Activated CD8-positive, alpha-beta memory T cell treated with anti-CD3 and anti-CD28 coated beads for 24 hours (primary cell): ENCODE results near the gene ARHGEF16.

Experiments used
- DNase-seq: peaks from one replicate; pipeline ENCODE4 v3.0.0-alpha.2; 2020

The ARHGEF16 gene

DNA sequence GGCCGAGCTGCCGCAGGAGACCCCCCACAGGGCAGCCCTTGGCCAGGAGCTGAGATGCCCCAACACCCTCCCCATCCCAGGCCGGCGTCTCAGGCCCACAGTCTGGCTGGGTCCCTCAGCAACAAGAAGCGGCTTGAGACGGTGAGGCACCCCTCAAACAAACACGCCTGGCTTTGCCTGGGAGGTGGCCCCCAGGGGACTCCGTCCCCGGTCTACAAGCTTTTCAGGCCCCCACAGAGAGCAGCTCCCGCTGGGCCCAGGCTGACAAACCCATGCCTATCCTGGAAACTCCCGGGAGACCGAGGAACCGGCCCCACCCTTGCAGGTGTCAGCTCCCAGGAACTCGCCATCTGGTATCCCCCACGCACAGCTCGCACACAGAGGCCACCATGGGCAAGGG lies 67.0 kb downstream of the ARHGEF16 start:
- no peak for DNase-seq

GRCh38 chr1:3522112-3522511 lies 67.6 kb downstream of the ARHGEF16 start:
- DNase-seq, result no peak

DNA sequence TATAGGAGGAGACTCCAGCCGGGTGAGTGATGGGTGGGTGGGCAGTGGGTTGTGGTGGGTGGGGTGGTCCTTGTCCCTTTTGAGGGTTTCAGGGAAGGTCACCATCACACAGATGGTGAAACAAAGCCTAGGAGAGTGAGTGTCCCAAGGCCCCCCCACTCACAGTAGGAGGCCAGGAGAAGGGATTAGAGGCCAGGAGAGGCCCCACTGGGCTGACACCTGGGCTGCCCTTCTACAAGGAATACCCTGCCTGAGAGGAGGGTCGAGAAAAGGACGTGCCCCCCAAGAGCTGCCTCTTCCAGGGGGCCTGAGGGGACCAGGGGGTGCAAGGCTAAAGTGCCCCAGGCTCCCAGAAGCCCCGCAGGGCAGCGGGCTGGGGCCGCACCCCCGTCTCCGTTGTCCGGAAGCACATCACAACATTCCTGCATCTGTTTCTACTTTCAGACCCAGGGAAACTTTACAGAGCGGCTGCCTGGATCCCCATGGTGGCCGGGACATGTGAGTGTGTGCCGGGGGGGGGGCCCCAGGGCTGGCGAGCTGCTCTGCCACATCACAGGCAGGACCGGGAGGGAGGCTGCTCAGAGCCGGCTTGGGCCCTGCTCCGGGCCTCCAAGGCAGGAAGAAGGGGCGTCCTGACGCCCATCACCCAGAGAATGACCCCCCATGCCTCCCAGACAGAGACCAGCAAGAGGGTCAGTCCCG lies 68.2 kb downstream of the ARHGEF16 start:
- no peak for DNase-seq

DNA sequence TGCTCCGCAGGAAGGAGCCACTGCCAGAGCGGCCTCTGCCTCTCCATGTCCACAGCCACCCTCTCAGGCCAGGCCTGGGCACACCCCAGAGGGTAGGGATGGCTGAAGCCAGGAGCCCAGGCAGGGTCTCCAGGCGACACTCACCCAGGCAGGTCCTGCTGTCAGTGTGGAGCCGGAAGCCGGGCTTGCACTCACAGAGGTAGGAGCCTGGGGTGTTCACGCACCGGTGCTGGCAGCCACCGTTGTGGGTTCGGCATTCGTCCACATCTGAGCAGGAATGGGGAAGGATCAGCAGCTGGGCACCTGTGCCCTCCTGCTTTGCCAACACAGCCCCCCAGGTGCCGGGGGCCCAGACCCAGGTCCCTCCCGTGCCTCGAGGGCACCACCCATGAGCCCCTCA lies 69.5 kb downstream of the ARHGEF16 start:
- DNase-seq, result no peak

GRCh38 chr1:3524556-3525203 lies 70.2 kb downstream of the ARHGEF16 start:
- no peak for DNase-seq

GRCh38 chr1:3525551-3526482 lies 71.4 kb downstream of the ARHGEF16 start:
- DNase-seq, result no peak

GRCh38 chr1:3527774-3528173 lies 73.3 kb downstream of the ARHGEF16 start:
- no peak for DNase-seq

DNA sequence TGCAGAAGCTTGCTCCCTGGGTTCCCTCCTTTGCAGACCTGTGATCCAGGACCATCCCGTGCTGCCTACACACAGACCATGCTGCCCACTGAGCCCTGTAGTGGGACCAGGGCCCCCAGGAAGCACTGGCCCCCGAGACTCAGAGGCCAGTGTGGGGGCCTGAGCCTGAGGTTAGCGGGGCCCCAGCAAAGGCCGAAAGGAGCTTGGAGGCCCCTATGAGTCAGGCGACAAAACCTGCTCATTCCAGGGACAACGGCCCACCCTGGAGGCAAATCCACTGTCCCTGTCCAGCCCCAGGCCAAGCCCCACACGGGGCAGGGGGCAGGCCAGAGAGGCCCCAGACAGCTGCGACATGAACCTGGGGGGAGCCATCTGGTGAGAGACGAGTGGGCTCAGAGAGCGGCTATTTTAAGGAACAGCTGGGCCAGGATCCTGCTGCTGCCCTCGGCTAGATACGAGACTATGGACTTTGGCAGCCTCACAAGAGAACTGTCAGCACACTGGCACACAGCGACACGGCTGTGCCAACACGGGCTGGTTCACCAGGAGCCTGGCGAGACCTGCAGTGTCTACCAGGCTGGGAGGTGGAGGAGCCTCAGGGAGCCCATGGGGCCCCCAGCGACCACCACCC lies 74.7 kb downstream of the ARHGEF16 start:
- no peak for DNase-seq

GRCh38 chr1:3530086-3530925 lies 75.8 kb downstream of the ARHGEF16 start:
- DNase-seq, result no peak
